GM12878 (cell line): Measurements from ENCODE around the gene SMARCE1. TPM values are rescaled to one million over a fixed set of nuclear protein-coding genes. Genes with fewer than 3 reads are reported as not detected.
A peak's percentile ranks its signal among the peaks of the same experiment; 100 is the strongest.

Source experiments
- BMI1 ChIP-seq: fragments of 450-650 bp; IDR thresholded peaks from 2 replicates; pipeline ENCODE4 v1.6.1; 2016; ENCODE audit warnings: mild to moderate bottlenecking, moderate library complexity, borderline replicate concordance
- CBFB ChIP-seq: IDR thresholded peaks from 2 replicates; pipeline ENCODE4 v1.6.1; 2016; ENCODE audit warnings: antibody characterized with exemption, low read depth
- EGR1 ChIP-seq, 2 experiments: IDR thresholded peaks; 1 replicate in 1 of 2; 2 replicates in 1 of 2; pipeline ENCODE4 v1.6.1; 2011 to 2012; ENCODE audit warnings: low read depth in 2 of 2, low read length in 2 of 2, borderline replicate concordance in 1 of 2, mild to moderate bottlenecking in 1 of 2, moderate library complexity in 1 of 2
- ETV6 ChIP-seq, 2 experiments: fragments of 450-650 bp in 1 of 2; IDR thresholded peaks in 1 of 2; conservative IDR thresholded peaks in 1 of 2; 2 replicates each; pipeline ENCODE4 v1.6.1; 2014; ENCODE audit warnings: antibody characterized with exemption in 1 of 2, borderline replicate concordance in 1 of 2, low read depth in 1 of 2, mild to moderate bottlenecking in 1 of 2, moderate library complexity in 1 of 2
- HDGF ChIP-seq: fragments of 450-650 bp; IDR thresholded peaks from 2 replicates; pipeline ENCODE4 v1.6.1; 2016; ENCODE audit warnings: antibody characterized with exemption
- KAT2A ChIP-seq: conservative IDR thresholded peaks from 2 replicates; pipeline ENCODE4 v1.6.1; 2011; ENCODE audit warnings: low read depth, low read length; ENCODE audit not compliant: control insufficient read depth
- POU2F2 ChIP-seq: IDR thresholded peaks from 3 replicates; pipeline ENCODE4 v1.6.1; 2011; ENCODE audit warnings: low read depth, mild to moderate bottlenecking, low read length, borderline replicate concordance
- RAD51 ChIP-seq: fragments of 450-650 bp; IDR thresholded peaks from 2 replicates; pipeline ENCODE4 v1.6.1; 2016; ENCODE audit warnings: moderate library complexity, mild to moderate bottlenecking, inconsistent platforms
- SIN3A ChIP-seq: IDR thresholded peaks from 2 replicates; pipeline ENCODE4 v1.6.1; 2012; ENCODE audit warnings: low read depth, low read length, improper control_type of control experiment
- SMAD1 ChIP-seq: fragments of 450-650 bp; IDR thresholded peaks from 2 replicates; pipeline ENCODE4 v1.6.1; 2018; ENCODE audit warnings: mild to moderate bottlenecking, low read depth; ENCODE audit not compliant: partially characterized antibody
- SMARCA5 ChIP-seq: fragments of 450-650 bp; IDR thresholded peaks from 2 replicates; pipeline ENCODE4 v1.6.1; 2017; ENCODE audit warnings: mild to moderate bottlenecking
- TCF3 ChIP-seq: IDR thresholded peaks from 2 replicates; pipeline ENCODE4 v1.6.1; 2012; ENCODE audit warnings: low read depth, mild to moderate bottlenecking, low read length, borderline replicate concordance; ENCODE audit not compliant: insufficient read depth
- ZBTB40 ChIP-seq: fragments of 450-650 bp; IDR thresholded peaks from 2 replicates; pipeline ENCODE4 v1.6.1; 2016; ENCODE audit warnings: mild to moderate bottlenecking, moderate library complexity, borderline replicate concordance
- ZNF384 ChIP-seq: IDR thresholded peaks from 2 replicates; pipeline ENCODE4 v1.6.1; 2012; ENCODE audit warnings: low read depth, mild to moderate bottlenecking, low read length, improper control_type of control experiment, borderline replicate concordance
- polyA plus RNA-seq, 11 experiments: library from polyadenylated mRNA; depleted of rRNA in 4 of 11; unstranded in 6 of 11; stranded (reverse) in 5 of 11; fragments of >200 nt; fragmentation: Nextera tagmentation in 4 of 11; fragmentation: Illumina TruSeq in 1 of 11; extraction: Ambion mirVana in 4 of 11; extraction: Trizol in 1 of 11; gene quantifications; 1 replicate in 1 of 11; 2 replicates in 10 of 11; pipeline versions ENCODE4 v1.2.1 to v1.2.3, GENCODE V29; 2011 to 2016; ENCODE audit warnings: inconsistent platforms in 2 of 11, missing spikeins in 2 of 11, low read depth in 1 of 11
- total RNA-seq, 4 experiments: library from RNA; depleted of rRNA in 3 of 4; stranded (reverse); fragments of >200 nt in 3 of 4; fragmentation: Illumina TruSeq in 1 of 4; extraction: Trizol in 1 of 4; gene quantifications; 2 replicates each; pipeline versions ENCODE4 v1.2.1 to v1.2.3, GENCODE V29; 2013 to 2021
- TF ChIP-seq, protein P1 (sequence below): IDR thresholded peaks from 2 replicates; pipeline ENCODE4 v1.6.1; 2011; ENCODE audit warnings: mild to moderate bottlenecking, low read depth, low read length, moderate library complexity; ENCODE audit not compliant: insufficient replicate concordance
- TF ChIP-seq, protein P2 (sequence below): IDR thresholded peaks from 2 replicates; pipeline ENCODE4 v1.6.1; 2012; ENCODE audit warnings: low read length, inconsistent platforms
- TF ChIP-seq, protein P3 (sequence below): IDR thresholded peaks from 2 replicates; pipeline ENCODE4 v1.6.1; 2011; ENCODE audit warnings: borderline replicate concordance, low read depth, mild to moderate bottlenecking, moderate library complexity, mixed read lengths, low read length; ENCODE audit not compliant: insufficient read depth; ENCODE audit errors: extremely low read length
- TF ChIP-seq, protein P4 (sequence below): fragments of 450-650 bp; IDR thresholded peaks from 2 replicates; pipeline ENCODE4 v1.6.1; 2017; ENCODE audit warnings: low read depth, mild to moderate bottlenecking, moderate library complexity

Gene SMARCE1
- total and polyA plus RNA-seq, 10 of the 15 experiments (the other 5 are each of a cell fraction or from before 2014, with no cell fraction given): 87.9 to 191 (median 132) TPM

GRCh38 chr17:40615068-40615840 lies 32.4 kb downstream of the SMARCE1 start (continued):
- no peak for TF ChIP-seq ZBTB40
- TF ChIP-seq, protein P1, sequence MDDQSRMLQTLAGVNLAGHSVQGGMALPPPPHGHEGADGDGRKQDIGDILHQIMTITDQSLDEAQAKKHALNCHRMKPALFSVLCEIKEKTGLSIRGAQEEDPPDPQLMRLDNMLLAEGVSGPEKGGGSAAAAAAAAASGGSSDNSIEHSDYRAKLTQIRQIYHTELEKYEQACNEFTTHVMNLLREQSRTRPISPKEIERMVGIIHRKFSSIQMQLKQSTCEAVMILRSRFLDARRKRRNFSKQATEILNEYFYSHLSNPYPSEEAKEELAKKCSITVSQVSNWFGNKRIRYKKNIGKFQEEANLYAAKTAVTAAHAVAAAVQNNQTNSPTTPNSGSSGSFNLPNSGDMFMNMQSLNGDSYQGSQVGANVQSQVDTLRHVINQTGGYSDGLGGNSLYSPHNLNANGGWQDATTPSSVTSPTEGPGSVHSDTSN: no peak
- TF ChIP-seq ETV6 (conservative IDR thresholded peaks at IDR 0.05 in 1 of 2, IDR thresholded peaks at IDR 0.05 in 1 of 2; ENCODE audit: borderline replicate concordance in 1 of 2, low read depth in 1 of 2): peak in 1 of 2 experiments; percentile 63; a peak in 1 of 4 replicates
- TF ChIP-seq RAD51: no peak; the same call in none of the 2 replicates
- TF ChIP-seq CBFB: peak; percentile 65
- TF ChIP-seq HDGF: no peak
- no peak for TF ChIP-seq EGR1 (IDR thresholded peaks at IDR 0.05; ENCODE audit: borderline replicate concordance in 1 of 2, low read depth in 2 of 2, low read length in 2 of 2)
- no peak for TF ChIP-seq KAT2A
- TF ChIP-seq, protein P2, sequence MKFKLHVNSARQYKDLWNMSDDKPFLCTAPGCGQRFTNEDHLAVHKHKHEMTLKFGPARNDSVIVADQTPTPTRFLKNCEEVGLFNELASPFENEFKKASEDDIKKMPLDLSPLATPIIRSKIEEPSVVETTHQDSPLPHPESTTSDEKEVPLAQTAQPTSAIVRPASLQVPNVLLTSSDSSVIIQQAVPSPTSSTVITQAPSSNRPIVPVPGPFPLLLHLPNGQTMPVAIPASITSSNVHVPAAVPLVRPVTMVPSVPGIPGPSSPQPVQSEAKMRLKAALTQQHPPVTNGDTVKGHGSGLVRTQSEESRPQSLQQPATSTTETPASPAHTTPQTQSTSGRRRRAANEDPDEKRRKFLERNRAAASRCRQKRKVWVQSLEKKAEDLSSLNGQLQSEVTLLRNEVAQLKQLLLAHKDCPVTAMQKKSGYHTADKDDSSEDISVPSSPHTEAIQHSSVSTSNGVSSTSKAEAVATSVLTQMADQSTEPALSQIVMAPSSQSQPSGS: peak; percentile 99
- TF ChIP-seq, protein P3, sequence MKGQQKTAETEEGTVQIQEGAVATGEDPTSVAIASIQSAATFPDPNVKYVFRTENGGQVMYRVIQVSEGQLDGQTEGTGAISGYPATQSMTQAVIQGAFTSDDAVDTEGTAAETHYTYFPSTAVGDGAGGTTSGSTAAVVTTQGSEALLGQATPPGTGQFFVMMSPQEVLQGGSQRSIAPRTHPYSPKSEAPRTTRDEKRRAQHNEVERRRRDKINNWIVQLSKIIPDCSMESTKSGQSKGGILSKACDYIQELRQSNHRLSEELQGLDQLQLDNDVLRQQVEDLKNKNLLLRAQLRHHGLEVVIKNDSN: no peak
- TF ChIP-seq ZNF384: peak; percentile 99
- TF ChIP-seq BMI1: peak; percentile 58; the same call in 1 of the 2 replicates
- TF ChIP-seq SMAD1: peak; percentile 98
- TF ChIP-seq SMARCA5: no peak; the same call in 1 of the 2 replicates
- 0 out of 2 replicates have a peak, but pooled peaks have one; percentile 23 for TF ChIP-seq SIN3A
- TF ChIP-seq TCF3: no peak
- no peak; the same call in 2 of the 3 replicates for TF ChIP-seq POU2F2
- TF ChIP-seq, protein P4, sequence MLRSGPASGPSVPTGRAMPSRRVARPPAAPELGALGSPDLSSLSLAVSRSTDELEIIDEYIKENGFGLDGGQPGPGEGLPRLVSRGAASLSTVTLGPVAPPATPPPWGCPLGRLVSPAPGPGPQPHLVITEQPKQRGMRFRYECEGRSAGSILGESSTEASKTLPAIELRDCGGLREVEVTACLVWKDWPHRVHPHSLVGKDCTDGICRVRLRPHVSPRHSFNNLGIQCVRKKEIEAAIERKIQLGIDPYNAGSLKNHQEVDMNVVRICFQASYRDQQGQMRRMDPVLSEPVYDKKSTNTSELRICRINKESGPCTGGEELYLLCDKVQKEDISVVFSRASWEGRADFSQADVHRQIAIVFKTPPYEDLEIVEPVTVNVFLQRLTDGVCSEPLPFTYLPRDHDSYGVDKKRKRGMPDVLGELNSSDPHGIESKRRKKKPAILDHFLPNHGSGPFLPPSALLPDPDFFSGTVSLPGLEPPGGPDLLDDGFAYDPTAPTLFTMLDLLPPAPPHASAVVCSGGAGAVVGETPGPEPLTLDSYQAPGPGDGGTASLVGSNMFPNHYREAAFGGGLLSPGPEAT: peak; percentile 99
